ENCODE data around the gene BTBD19. TPM values are rescaled to one million over a fixed set of nuclear protein-coding genes. Genes with fewer than 3 reads are reported as not detected.
"Not testable (repeated sequence)": the region's sequence is repeated elsewhere in the genome, so short reads cannot be mapped to it uniquely, and the experiment has no call there.

Gene BTBD19
- total RNA-seq, 2 donors from 2014 or later: 18.8 to 53.6 TPM

DNA sequence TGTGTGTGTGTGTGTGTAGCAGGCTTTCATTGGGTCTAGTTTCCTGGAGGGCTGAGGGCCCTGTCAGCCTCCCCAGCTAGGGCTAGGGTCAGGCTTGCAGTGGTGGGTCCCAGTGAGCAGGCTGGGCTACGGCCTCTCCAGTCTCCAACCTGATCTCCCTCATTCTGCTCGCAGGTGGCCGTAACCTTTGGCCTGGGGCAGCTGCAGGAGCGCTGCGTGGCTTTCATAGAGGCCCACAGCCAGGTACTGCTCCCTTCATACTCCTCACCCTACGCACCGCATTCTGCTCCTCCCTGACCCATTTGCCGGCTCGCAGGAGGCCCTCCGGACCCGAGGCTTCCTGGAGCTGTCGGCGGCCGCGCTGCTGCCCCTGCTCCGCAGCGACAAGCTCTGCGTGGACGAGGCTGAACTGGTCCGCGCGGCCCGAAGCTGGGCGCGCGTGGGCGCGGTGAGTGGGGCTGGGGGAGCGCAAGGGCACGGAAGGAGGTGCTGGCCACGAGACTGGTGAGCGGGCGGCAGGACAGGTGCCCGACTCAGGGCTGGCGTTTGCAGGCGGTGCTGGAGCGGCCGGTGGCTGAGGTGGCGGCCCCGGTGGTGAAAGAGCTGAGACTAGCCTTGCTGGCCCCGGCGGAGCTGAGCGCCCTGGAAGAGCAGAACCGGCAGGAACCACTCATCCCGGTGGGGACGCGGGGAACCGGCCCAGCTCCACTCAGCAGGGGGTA, 4.7 kb downstream of the BTBD19 start:
- peaks cover 38 to 54% of the 10 kb centered on the region in 2 donors for H3K4me1 ChIP-seq (ENCODE audit: control insufficient read depth in 1 of 2, low read depth in 2 of 2)
- TF ChIP-seq, protein P1, sequence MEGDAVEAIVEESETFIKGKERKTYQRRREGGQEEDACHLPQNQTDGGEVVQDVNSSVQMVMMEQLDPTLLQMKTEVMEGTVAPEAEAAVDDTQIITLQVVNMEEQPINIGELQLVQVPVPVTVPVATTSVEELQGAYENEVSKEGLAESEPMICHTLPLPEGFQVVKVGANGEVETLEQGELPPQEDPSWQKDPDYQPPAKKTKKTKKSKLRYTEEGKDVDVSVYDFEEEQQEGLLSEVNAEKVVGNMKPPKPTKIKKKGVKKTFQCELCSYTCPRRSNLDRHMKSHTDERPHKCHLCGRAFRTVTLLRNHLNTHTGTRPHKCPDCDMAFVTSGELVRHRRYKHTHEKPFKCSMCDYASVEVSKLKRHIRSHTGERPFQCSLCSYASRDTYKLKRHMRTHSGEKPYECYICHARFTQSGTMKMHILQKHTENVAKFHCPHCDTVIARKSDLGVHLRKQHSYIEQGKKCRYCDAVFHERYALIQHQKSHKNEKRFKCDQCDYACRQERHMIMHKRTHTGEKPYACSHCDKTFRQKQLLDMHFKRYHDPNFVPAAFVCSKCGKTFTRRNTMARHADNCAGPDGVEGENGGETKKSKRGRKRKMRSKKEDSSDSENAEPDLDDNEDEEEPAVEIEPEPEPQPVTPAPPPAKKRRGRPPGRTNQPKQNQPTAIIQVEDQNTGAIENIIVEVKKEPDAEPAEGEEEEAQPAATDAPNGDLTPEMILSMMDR (IDR thresholded peaks at IDR 0.05): no peak
- H3K27me3 ChIP-seq (replicated peaks; ENCODE audit: insufficient read depth): no peaks in the 10 kb centered on the region
- peaks cover 8% of the 10 kb centered on the region for H3K36me3 ChIP-seq
- no peak for DNase-seq (ENCODE audit: low spot score)
- peak overlapping the region; percentile 56 to 99 for H3K27ac ChIP-seq
- H3K9me3 ChIP-seq: no peaks in the 10 kb centered on the region
- peak overlapping the region; percentile 64 for H3K4me3 ChIP-seq
- no peak for ATAC-seq (ENCODE audit: insufficient number of reproducible peaks, low FRiP score, low read depth)

GRCh38 chr1:44815926-44816325, 7.6 kb downstream of the BTBD19 start:
- peaks cover 13 to 50% of the 10 kb centered on the region in 2 donors for H3K4me1 ChIP-seq (ENCODE audit: control insufficient read depth in 1 of 2, low read depth in 2 of 2)
- not testable (repeated sequence) for H3K4me3 ChIP-seq; ATAC-seq (ENCODE audit: insufficient number of reproducible peaks, low FRiP score, low read depth); H3K9me3 ChIP-seq; H3K27me3 ChIP-seq (replicated peaks; ENCODE audit: insufficient read depth); DNase-seq (ENCODE audit: low spot score); H3K36me3 ChIP-seq; H3K27ac ChIP-seq

DNA sequence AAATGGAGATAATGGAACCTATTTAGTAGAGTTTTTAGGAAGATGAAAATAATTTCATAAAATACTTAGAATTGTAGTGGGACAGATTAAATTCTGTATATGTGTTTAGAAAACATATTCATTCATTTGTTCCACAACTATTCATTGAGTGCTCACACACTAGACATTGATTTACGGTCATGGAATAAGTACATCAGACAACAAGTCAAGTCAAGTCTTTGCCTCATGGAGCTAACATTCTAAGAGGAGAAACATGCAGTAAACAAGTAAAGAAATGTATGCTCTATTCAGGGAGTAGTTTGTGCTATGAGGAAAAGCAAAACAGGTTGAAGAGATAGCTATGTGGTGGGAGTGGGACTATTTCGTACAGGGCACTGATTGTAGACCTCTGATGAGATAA, 9.0 kb downstream of the BTBD19 start:
- Histone ChIP-seq H3K4me1 (ENCODE audit: control insufficient read depth in 1 of 2, low read depth in 2 of 2) (peaks cover 3 to 43% of the 10 kb centered on the region in 2 donors), H3K27ac (no peak overlapping the region), H3K36me3 (peaks cover 8% of the 10 kb centered on the region), H3K27me3 (replicated peaks; ENCODE audit: insufficient read depth) (no peaks in the 10 kb centered on the region), H3K9me3 (no peaks in the 10 kb centered on the region), H3K4me3 (no peak overlapping the region)
- TF ChIP-seq, protein P1 (IDR thresholded peaks at IDR 0.05): no peak
- ATAC-seq (ENCODE audit: insufficient number of reproducible peaks, low FRiP score, low read depth) (no peak), DNase-seq (ENCODE audit: low spot score) (no peak)

DNA sequence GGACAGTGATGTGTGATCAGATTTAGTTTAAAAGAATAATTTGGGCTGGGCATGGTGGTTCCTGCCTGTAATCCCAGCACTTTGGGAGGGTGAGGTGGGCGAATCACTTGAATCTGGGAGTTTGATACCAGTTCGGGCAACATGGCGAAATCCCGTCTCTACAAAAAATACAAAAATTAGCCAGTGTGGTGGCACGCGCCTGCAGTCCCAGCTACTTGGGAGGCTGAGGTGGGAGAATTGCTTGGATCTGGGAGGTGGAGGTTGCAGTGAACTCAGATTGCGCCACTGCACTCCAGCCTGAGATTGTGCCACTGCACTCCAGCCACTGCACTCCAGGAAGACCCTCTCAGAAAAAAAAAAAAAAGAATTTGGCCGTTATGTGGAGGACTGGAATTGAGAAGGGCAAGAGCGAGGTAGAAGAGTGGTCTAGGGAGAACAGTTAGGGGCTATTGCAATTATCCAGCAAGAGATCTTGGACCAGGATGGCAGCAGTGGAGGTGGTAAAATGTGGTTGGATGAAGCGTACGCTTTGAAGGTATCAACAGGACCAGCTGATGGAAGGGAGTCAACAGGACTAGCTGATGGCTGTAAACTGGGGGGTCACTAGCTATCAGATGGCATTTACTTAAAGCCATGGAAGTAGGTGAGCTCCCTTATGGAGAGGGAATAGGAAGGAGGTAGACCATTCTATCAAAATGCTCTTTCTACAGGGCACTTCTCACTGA, 9.6 kb downstream of the BTBD19 start:
- Histone ChIP-seq H3K36me3 (peaks cover 8% of the 10 kb centered on the region), H3K27me3 (replicated peaks; ENCODE audit: insufficient read depth) (no peaks in the 10 kb centered on the region), H3K27ac (peak overlapping the region; percentile 91 to 97), H3K4me1 (ENCODE audit: control insufficient read depth in 1 of 2, low read depth in 2 of 2) (peaks cover 3 to 36% of the 10 kb centered on the region in 2 donors), H3K9me3 (no peaks in the 10 kb centered on the region), H3K4me3 (no peak overlapping the region)
- TF ChIP-seq, protein P1 (IDR thresholded peaks at IDR 0.05): no peak
- ATAC-seq (ENCODE audit: insufficient number of reproducible peaks, low FRiP score, low read depth) (no peak), DNase-seq (ENCODE audit: low spot score) (no peak)

- Histone ChIP-seq H3K4me3 (peak overlapping the region; percentile 77), H3K4me1 (ENCODE audit: control insufficient read depth in 1 of 2, low read depth in 2 of 2) (peaks cover 3 to 32% of the 10 kb centered on the region in 2 donors), H3K27ac (peak overlapping the region; percentile 91 to 97), H3K36me3 (no peaks in the 10 kb centered on the region), H3K9me3 (no peaks in the 10 kb centered on the region), H3K27me3 (replicated peaks; ENCODE audit: insufficient read depth) (no peaks in the 10 kb centered on the region)
- DNase-seq (ENCODE audit: low spot score) (no peak), ATAC-seq (ENCODE audit: insufficient number of reproducible peaks, low FRiP score, low read depth) (no peak)
- TF ChIP-seq, protein P1 (IDR thresholded peaks at IDR 0.05): no peak
These were observed 10.9 kb downstream of the BTBD19 start for GRCh38 chr1:44819196-44819607.
